Measurements from ENCODE around the gene RPL7L1. TPM values are rescaled to one million over a fixed set of nuclear protein-coding genes. Genes with fewer than 3 reads are reported as not detected.
"Not testable (repeated sequence)": the region's sequence is repeated elsewhere in the genome, so short reads cannot be mapped to it uniquely, and the experiment has no call there.

The RPL7L1 gene
- total and polyA plus RNA-seq, 2 of the 13 experiments (the other 11 are each of a cell fraction or from before 2014, with no cell fraction given): 51.6 to 179 TPM

DNA sequence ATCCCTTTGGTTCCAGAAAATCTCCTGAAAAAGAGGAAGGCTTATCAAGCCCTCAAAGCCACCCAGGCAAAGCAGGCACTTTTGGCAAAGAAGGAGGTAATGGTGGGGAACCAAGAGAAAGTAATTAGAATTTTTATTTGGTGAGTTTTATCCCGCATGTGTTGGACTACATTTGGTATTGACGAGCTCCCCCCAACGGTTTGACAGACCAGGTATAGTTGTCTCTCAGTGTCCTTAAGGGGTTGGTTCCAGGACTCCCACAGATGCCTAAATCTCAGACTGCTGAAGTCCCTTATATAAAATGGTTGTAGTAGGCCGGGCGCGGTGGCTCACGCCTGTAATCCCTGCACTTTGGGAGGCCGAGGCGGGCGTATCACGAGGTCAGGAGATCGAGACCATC lies 1.5 kb downstream of the RPL7L1 start:
- intact Hi-C loops (cut with micrococcal nuclease; ENCODE audit: unreplicated experiment); BruUV-seq (replicated peaks); DNase-seq (ENCODE audit: low spot score); H3K9me3 ChIP-seq (ENCODE audit: low read length); ATAC-seq; in situ Hi-C loops (cut with HindIII; ENCODE audit: extremely low pct_ligation_motif_present, low pct_unique_long_range_greater_than_20kb); H3K27me3 ChIP-seq (ENCODE audit: control insufficient read depth in 1 of 2, insufficient read depth in 2 of 2, low read length in 2 of 2); H2AFZ ChIP-seq (ENCODE audit: low read length); H3K27ac ChIP-seq (ENCODE audit: extremely low read length, insufficient read depth, low read length); FAIRE-seq; CTCF ChIA-PET (ENCODE audit: low intra/inter-chr PET ratio, low total read pairs): not testable (repeated sequence)
- H3K79me2 ChIP-seq (ENCODE audit: insufficient read depth, low read length): peaks cover 42% of the 10 kb centered on the region
- POLR2A ChIA-PET: interaction anchor here (0.9 to 6.4 kb wide), 7 partner anchors 9 to 178 kb away, joined by 3 to 147 read pairs (median 12); partner anchors contain the start of genes GNMT, KLC4, MRPL2 and PPP2R5D
- TF ChIP-seq ZBTB42 (CRISPR knock-in tag; IDR thresholded peaks at IDR 0.05) (0 out of 2 replicates have a peak, but pooled peaks have one; percentile 48), ZBTB38 (CRISPR knock-in tag; IDR thresholded peaks at IDR 0.05) (peak; percentile 66; the same call in 1 of the 2 replicates)
- H3K4me3 ChIP-seq (replicated peaks in 1 of 3; ENCODE audit: insufficient read depth in 1 of 3, low read depth in 2 of 3, low read length in 3 of 3): peak overlapping the region; percentile 85 to 92 (median 89)
- H4K20me1 ChIP-seq (ENCODE audit: insufficient read depth, low read length): peaks cover 11% of the 10 kb centered on the region
- H3K36me3 ChIP-seq (replicated peaks in 1 of 2; ENCODE audit: control insufficient read depth in 1 of 2, insufficient read depth in 2 of 2, low read length in 2 of 2): peaks cover 25 to 37% of the 10 kb centered on the region in 2 experiments
- H3K4me2 ChIP-seq (ENCODE audit: low read depth, low read length): peak overlapping the region; percentile 84
- peak overlapping the region; percentile 97 for H3K9ac ChIP-seq (ENCODE audit: insufficient read depth, low read depth, low read length)
- peaks cover 69% of the 10 kb centered on the region for H3K4me1 ChIP-seq (ENCODE audit: insufficient read depth, low read length)
- WGBS (ENCODE audit: low lambda C conversion rate): 89% methylated on average over 12 of the region's 12 CpGs

DNA sequence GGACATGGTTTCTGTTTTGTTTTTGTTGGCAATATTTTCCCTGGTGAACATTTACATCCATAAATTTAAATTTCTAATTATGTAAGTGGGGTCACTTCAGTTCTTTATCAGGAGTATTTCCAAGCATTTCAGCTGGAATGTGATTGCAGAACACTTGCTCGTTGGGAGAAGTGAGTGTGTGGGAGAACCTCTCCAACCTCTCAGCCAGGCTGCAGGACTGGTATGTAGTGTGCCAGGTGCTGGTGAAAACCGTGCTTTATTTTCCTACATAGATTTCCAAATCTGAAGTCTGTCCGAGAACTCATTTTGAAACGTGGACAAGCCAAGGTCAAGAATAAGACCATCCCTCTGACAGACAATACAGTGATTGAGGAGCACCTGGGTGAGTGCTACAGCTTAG lies 6.3 kb downstream of the RPL7L1 start:
- H3K27ac ChIP-seq (ENCODE audit: extremely low read length, insufficient read depth, low read length): no peak overlapping the region
- POLR2A ChIA-PET: no interaction called here
- peaks cover 33% of the 10 kb centered on the region for H3K79me2 ChIP-seq (ENCODE audit: insufficient read depth, low read length)
- FAIRE-seq: no peak
- H3K9ac ChIP-seq (ENCODE audit: insufficient read depth, low read depth, low read length): no peak overlapping the region
- in situ Hi-C loops (cut with HindIII; ENCODE audit: extremely low pct_ligation_motif_present, low pct_unique_long_range_greater_than_20kb) (no loop called here), intact Hi-C loops (cut with micrococcal nuclease; ENCODE audit: unreplicated experiment) (no loop called here)
- no peak overlapping the region for H3K4me2 ChIP-seq (ENCODE audit: low read depth, low read length)
- H3K36me3 ChIP-seq (replicated peaks in 1 of 2; ENCODE audit: control insufficient read depth in 1 of 2, insufficient read depth in 2 of 2, low read length in 2 of 2): peaks cover 30 to 44% of the 10 kb centered on the region in 2 experiments
- no peak overlapping the region for H2AFZ ChIP-seq (ENCODE audit: low read length)
- H3K27me3 ChIP-seq (ENCODE audit: control insufficient read depth in 1 of 2, insufficient read depth in 2 of 2, low read length in 2 of 2): no peaks in the 10 kb centered on the region
- H4K20me1 ChIP-seq (ENCODE audit: insufficient read depth, low read length): peaks cover 11% of the 10 kb centered on the region
- 91% methylated on average over 4 of the region's 4 CpGs for WGBS (ENCODE audit: low lambda C conversion rate)
- TF ChIP-seq ZNF562 (CRISPR knock-in tag; IDR thresholded peaks at IDR 0.05; ENCODE audit: borderline replicate concordance) (no peak), ZNF709 (CRISPR knock-in tag; IDR thresholded peaks at IDR 0.05) (no peak), SRSF9 (IDR thresholded peaks at IDR 0.05; ENCODE audit: borderline replicate concordance, insufficient read depth, low read depth, low read length, poor library complexity, severe bottlenecking) (no peak), ZNF552 (CRISPR knock-in tag; IDR thresholded peaks at IDR 0.05; ENCODE audit: borderline replicate concordance) (no peak), SMC3 (IDR thresholded peaks at IDR 0.05; ENCODE audit: low read length) (no peak), ZNF451 (CRISPR knock-in tag; IDR thresholded peaks at IDR 0.05) (no peak), RBM22 (optimal IDR thresholded peaks at IDR 0.05; ENCODE audit: low read length) (peak; percentile 51)
- TF ChIP-seq, protein P1, sequence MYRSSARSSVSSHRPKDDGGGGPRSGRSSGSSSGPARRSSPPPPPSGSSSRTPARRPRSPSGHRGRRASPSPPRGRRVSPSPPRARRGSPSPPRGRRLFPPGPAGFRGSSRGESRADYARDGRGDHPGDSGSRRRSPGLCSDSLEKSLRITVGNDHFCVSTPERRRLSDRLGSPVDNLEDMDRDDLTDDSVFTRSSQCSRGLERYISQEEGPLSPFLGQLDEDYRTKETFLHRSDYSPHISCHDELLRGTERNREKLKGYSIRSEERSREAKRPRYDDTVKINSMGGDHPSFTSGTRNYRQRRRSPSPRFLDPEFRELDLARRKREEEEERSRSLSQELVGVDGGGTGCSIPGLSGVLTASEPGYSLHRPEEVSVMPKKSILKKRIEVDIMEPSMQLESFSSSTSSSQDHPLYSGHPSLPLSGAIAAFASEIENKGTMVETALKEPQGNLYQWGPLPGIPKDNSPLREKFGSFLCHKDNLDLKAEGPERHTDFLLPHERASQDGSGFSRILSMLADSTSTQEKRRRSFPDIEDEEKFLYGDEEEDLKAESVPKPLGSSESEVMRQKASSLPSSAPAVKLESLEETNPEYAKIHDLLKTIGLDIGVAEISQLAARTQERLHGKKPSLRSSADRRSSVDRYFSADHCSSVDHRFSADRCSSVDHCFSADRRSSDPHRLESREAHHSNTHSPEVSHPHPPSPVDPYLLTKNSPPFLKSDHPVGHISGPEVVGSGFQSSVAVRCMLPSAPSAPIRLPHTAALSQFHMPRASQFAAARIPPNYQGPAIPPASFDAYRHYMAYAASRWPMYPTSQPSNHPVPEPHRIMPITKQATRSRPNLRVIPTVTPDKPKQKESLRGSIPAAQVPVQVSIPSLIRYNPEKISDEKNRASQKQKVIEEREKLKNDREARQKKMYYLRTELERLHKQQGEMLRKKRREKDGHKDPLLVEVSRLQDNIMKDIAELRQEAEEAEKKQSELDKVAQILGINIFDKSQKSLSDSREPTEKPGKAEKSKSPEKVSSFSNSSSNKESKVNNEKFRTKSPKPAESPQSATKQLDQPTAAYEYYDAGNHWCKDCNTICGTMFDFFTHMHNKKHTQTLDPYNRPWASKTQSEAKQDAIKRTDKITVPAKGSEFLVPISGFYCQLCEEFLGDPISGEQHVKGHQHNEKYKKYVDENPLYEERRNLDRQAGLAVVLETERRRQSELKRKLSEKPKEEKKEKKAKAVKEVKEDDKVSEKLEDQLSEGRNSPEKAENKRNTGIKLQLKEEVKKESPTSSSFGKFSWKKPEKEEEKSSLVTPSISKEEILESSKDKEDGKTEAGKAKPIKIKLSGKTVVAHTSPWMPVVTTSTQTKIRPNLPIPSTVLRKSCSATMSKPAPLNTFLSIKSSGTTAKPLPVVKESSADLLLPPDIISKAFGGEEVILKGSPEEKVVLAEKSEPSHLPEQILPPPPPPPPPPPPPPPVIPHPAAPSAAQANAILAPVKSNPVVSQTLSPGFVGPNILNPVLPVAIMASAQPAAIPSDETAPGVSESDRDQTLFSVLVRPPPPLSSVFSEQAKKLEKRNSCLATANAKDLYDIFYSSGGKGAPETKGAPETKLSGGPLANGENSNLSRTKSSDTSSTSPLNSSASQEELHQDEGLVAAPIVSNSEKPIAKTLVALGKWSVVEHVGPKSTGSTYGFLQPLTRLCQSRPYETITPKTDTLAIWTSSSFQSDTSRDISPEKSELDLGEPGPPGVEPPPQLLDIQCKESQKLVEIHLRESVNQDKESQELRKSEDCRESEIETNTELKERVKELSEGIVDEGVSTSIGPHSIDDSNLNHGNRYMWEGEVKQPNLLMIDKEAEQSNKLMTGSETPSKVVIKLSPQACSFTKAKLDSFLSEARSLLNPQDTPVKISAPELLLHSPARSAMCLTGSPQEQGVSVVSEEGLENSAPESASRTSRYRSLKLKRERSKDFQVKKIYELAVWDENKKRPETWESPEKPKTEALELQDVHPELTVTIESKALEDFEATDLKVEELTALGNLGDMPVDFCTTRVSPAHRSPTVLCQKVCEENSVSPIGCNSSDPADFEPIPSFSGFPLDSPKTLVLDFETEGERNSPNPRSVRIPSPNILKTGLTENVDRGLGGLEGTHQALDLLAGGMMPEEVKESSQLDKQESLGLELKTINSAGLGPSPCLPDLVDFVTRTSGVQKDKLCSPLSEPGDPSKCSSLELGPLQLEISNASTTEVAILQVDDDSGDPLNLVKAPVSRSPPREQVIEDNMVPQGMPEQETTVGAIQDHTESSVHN (CRISPR knock-in tag; IDR thresholded peaks at IDR 0.05): no peak
- peaks cover 54% of the 10 kb centered on the region for H3K4me1 ChIP-seq (ENCODE audit: insufficient read depth, low read length)
- no peak overlapping the region for H3K4me3 ChIP-seq (replicated peaks in 1 of 3; ENCODE audit: insufficient read depth in 1 of 3, low read depth in 2 of 3, low read length in 3 of 3)
- H3K9me3 ChIP-seq (ENCODE audit: low read length): no peaks in the 10 kb centered on the region
- no peak for ATAC-seq
- no peak for DNase-seq (ENCODE audit: low spot score)
- BruUV-seq (replicated peaks): no TSS peak
- CTCF ChIA-PET (ENCODE audit: low intra/inter-chr PET ratio, low total read pairs): no interaction called here
